Coronary artery (tissue), 2 donors: Measurements from ENCODE around the gene ARHGAP24.

Source experiments
- DNase-seq: peaks from one replicate; pipeline ENCODE4 v3.0.0-alpha.2; 2017; ENCODE audit warnings: low spot score
- H3K27ac ChIP-seq, 2 donors: fragments of 200-600 bp; sonication (generic); one replicate each; pipeline ENCODE4 v1.5.1; 2016 to 2019
- H3K4me3 ChIP-seq: fragments of 200-600 bp; sonication (generic); 2 replicates; pipeline ENCODE4 v1.5.1; 2016; ENCODE audit warnings: mild to moderate bottlenecking, moderate library complexity
- CTCF ChIP-seq: fragments of 200-600 bp; sonication (generic); IDR thresholded peaks from one replicate; pipeline ENCODE4 v1.5.1; 2019; ENCODE audit warnings: antibody characterized with exemption

Gene ARHGAP24

GRCh38 chr4:85861064-85861765, 386.3 kb downstream of the ARHGAP24 start:
- no peak for TF ChIP-seq CTCF
- H3K4me3 ChIP-seq = no peak overlapping the region
- peak overlapping the region in 1 of 2 donors; percentile 1 for H3K27ac ChIP-seq
- no peak for DNase-seq

- Histone ChIP-seq H3K4me3 (no peak overlapping the region), H3K27ac (no peak overlapping the region)
- DNase-seq = no peak
- TF ChIP-seq CTCF = no peak
These were observed 387.9 kb downstream of the ARHGAP24 start for GRCh38 chr4:85862896-85863295.

- H3K27ac ChIP-seq = peak overlapping the region in 1 of 2 donors; percentile 14
- TF ChIP-seq CTCF = no peak
- H3K4me3 ChIP-seq = no peak overlapping the region
- DNase-seq = no peak
These were observed 389.6 kb downstream of the ARHGAP24 start for GRCh38 chr4:85864259-85865205.

GRCh38 chr4:85865256-85865655, 390.3 kb downstream of the ARHGAP24 start:
- no peak for TF ChIP-seq CTCF
- DNase-seq = no peak
- Histone ChIP-seq H3K4me3 (no peak overlapping the region), H3K27ac (peak overlapping the region in 1 of 2 donors; percentile 69)

GRCh38 chr4:85866508-85866907, 391.6 kb downstream of the ARHGAP24 start:
- peak overlapping the region; percentile 69 to 83 for H3K27ac ChIP-seq
- TF ChIP-seq CTCF = no peak
- H3K4me3 ChIP-seq = peak overlapping the region; percentile 55
- DNase-seq = no peak

- Histone ChIP-seq H3K27ac (peak overlapping the region; percentile 69 to 83), H3K4me3 (no peak overlapping the region)
- TF ChIP-seq CTCF = no peak
- DNase-seq = no peak
These were observed 392.3 kb downstream of the ARHGAP24 start for GRCh38 chr4:85867271-85867670.
